ENCODE measurements around the gene TCAP. TPM values are rescaled to one million over a fixed set of nuclear protein-coding genes. Genes with fewer than 3 reads are reported as not detected.

The TCAP gene
- total RNA-seq, 2 experiments from 2014 or later, result 1.3 to 1.8 TPM

DNA sequence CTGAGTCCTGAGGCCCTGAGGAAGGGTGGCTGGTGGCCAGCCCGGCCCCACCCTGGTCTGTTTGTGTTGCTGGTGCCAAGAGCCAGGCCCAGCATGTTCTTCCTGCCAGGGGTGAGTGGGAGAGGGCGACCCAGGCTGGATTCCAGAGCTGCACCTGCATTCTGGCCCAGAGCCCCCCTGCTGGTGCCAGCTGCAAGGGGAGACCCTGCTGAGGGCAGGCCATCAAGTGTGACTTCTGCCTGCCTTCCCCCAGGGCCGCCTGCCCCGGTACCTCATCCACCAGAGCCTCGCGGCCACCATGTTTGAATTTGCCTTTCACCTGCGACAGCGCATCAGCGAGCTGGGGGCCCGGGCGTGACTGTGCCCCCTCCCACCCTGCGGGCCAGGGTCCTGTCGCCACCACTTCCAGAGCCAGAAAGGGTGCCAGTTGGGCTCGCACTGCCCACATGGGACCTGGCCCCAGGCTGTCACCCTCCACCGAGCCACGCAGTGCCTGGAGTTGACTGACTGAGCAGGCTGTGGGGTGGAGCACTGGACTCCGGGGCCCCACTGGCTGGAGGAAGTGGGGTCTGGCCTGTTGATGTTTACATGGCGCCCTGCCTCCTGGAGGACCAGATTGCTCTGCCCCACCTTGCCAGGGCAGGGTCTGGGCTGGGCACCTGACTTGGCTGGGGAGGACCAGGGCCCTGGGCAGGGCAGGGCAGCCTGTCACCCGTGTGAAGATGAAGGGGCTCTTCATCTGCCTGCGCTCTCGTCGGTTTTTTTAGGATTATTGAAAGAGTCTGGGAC is 2.4 kb upstream of the TCAP start:
- no peak overlapping the region for H3K27ac Mint-ChIP-seq

GRCh38 chr17:39663340-39663687 is 1.8 kb upstream of the TCAP start:
- Mint-ChIP-seq H3K4me1 (ENCODE audit: low read depth) (peaks cover 15% of the 10 kb centered on the region), H3K4me3 (no peak overlapping the region), H3K27ac (no peak overlapping the region), H3K9me3 (ENCODE audit: insufficient read depth) (no peaks in the 10 kb centered on the region), H3K36me3 (ENCODE audit: low read depth) (peaks cover 19% of the 10 kb centered on the region), H3K27me3 (ENCODE audit: low read depth) (peaks cover 11% of the 10 kb centered on the region)
- no peak for DNase-seq
- ATAC-seq, result no peak
- ChIA-PET POLR2A (interaction anchor here (0.6 to 1.2 kb wide), 2 partner anchors 30 to 66 kb away, joined by 3 read pairs; no protein-coding TSS in a partner anchor), CTCF (interaction anchor here (1.0 kb wide), 1 partner anchor 10 kb away, joined by 3 read pairs; no protein-coding TSS in a partner anchor)

More for the DNA sequence above, 2.4 kb upstream of the TCAP start:
- H3K4me1 Mint-ChIP-seq (ENCODE audit: low read depth), result peaks cover 21% of the 10 kb centered on the region
- DNase-seq (no peak), ATAC-seq (no peak)
- H3K4me3 Mint-ChIP-seq, result no peak overlapping the region
- no peaks in the 10 kb centered on the region for H3K9me3 Mint-ChIP-seq (ENCODE audit: insufficient read depth)
- H3K27me3 Mint-ChIP-seq (ENCODE audit: low read depth), result peaks cover 11% of the 10 kb centered on the region
- peaks cover 21% of the 10 kb centered on the region for H3K36me3 Mint-ChIP-seq (ENCODE audit: low read depth)
- POLR2A ChIA-PET, result interaction anchor here (1.2 kb wide), 1 partner anchor 67 kb away, joined by 3 read pairs; no protein-coding TSS in a partner anchor
- CTCF ChIA-PET, result interaction anchor here (1.0 kb wide), 1 partner anchor 9 kb away, joined by 3 read pairs; no protein-coding TSS in a partner anchor

- Mint-ChIP-seq H3K9me3 (ENCODE audit: insufficient read depth) (no peaks in the 10 kb centered on the region), H3K4me3 (no peak overlapping the region), H3K27ac (no peak overlapping the region), H3K36me3 (ENCODE audit: low read depth) (peaks cover 17% of the 10 kb centered on the region), H3K4me1 (ENCODE audit: low read depth) (peaks cover 16% of the 10 kb centered on the region), H3K27me3 (ENCODE audit: low read depth) (peaks cover 16% of the 10 kb centered on the region)
- DNase-seq (no peak), ATAC-seq (no peak)
- ChIA-PET POLR2A (interaction anchor here (0.6 to 1.2 kb wide), 2 partner anchors 30 to 66 kb away, joined by 3 read pairs; no protein-coding TSS in a partner anchor), CTCF (no interaction called here)
Measured at GRCh38 chr17:39663688-39664580, 1.2 kb upstream of the TCAP start.

GRCh38 chr17:39665642-39666224 is 584 bp downstream of the TCAP start:
- no peaks in the 10 kb centered on the region for H3K9me3 Mint-ChIP-seq (ENCODE audit: insufficient read depth)
- H3K36me3 Mint-ChIP-seq (ENCODE audit: low read depth), result peaks cover 9% of the 10 kb centered on the region
- no peak for ATAC-seq
- CTCF ChIA-PET, result interaction anchor here (1.2 to 13.7 kb wide), 3 partner anchors 12 to 43 kb away, joined by 5 to 195 read pairs (median 14); no protein-coding TSS in a partner anchor
- H3K27ac Mint-ChIP-seq, result no peak overlapping the region
- POLR2A ChIA-PET, result interaction anchor here (1.0 to 1.9 kb wide), 2 partner anchors 9 to 23 kb away, joined by 3 to 7 read pairs; partner anchors contain the start of gene PGAP3
- H3K27me3 Mint-ChIP-seq (ENCODE audit: low read depth), result peaks cover 25% of the 10 kb centered on the region
- peaks cover 7% of the 10 kb centered on the region for H3K4me1 Mint-ChIP-seq (ENCODE audit: low read depth)
- H3K4me3 Mint-ChIP-seq, result no peak overlapping the region
- no peak for DNase-seq

GRCh38 chr17:39666231-39666600 is 1.1 kb downstream of the TCAP start:
- H3K9me3 Mint-ChIP-seq (ENCODE audit: insufficient read depth), result no peaks in the 10 kb centered on the region
- ChIA-PET POLR2A (interaction anchor here (1.0 to 1.9 kb wide), 3 partner anchors 8 to 22 kb away, joined by 3 to 7 read pairs (median 5); partner anchors contain the start of gene PGAP3), CTCF (interaction anchor here (1.2 to 13.7 kb wide), 4 partner anchors 13 to 64 kb away, joined by 5 to 195 read pairs (median 10); partner anchors contain the start of gene MIEN1)
- peaks cover 7% of the 10 kb centered on the region for H3K36me3 Mint-ChIP-seq (ENCODE audit: low read depth)
- no peak for ATAC-seq
- no peak overlapping the region for H3K27ac Mint-ChIP-seq
- H3K4me3 Mint-ChIP-seq, result no peak overlapping the region
- no peak for DNase-seq
- H3K27me3 Mint-ChIP-seq (ENCODE audit: low read depth), result peaks cover 26% of the 10 kb centered on the region
- peaks cover 7% of the 10 kb centered on the region for H3K4me1 Mint-ChIP-seq (ENCODE audit: low read depth)

DNA sequence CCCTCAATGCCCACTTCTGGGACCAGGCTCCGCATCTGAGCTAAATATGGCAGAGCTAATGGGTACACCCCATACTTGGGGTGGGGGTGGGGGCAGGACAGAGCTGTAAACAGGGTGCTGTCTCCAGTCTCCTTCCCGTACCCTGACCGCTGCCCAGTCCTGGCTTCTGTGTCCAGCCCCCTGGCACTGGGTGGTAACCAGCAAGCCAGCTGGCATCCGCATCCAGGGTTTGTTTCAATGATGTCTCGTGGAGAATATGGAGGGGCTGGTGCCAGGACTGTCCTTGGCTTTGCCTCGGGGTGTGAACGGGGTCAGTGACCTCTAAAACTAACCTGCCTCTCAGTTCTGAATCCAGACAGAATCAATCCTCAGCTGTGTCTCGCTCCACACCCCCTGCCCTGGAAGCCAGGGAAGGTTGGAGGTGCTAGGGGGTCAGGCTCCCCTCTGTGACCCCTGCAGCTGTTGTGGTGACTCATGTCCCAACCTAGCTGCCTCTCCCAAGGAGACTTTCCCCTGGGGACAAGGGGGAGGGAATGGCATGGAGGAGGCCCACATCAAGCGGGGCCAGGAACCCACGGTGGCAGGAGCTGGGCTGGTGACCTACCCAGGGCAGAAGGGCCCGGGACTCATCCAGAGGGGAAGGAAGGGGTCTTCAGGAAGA is 1.6 kb downstream of the TCAP start:
- Mint-ChIP-seq H3K4me1 (ENCODE audit: low read depth) (peaks cover 7% of the 10 kb centered on the region), H3K27ac (no peak overlapping the region), H3K27me3 (ENCODE audit: low read depth) (peaks cover 26% of the 10 kb centered on the region), H3K9me3 (ENCODE audit: insufficient read depth) (no peaks in the 10 kb centered on the region), H3K36me3 (ENCODE audit: low read depth) (peaks cover 3% of the 10 kb centered on the region), H3K4me3 (no peak overlapping the region)
- POLR2A ChIA-PET, result interaction anchor here (1.0 to 1.9 kb wide), 5 partner anchors 8 to 43 kb away, joined by 3 to 7 read pairs (median 5); partner anchors contain the start of gene PGAP3
- DNase-seq (no peak), ATAC-seq (no peak)
- CTCF ChIA-PET, result interaction anchor here (1.2 to 13.7 kb wide), 4 partner anchors 12 to 63 kb away, joined by 5 to 195 read pairs (median 10); partner anchors contain the start of gene MIEN1

DNA sequence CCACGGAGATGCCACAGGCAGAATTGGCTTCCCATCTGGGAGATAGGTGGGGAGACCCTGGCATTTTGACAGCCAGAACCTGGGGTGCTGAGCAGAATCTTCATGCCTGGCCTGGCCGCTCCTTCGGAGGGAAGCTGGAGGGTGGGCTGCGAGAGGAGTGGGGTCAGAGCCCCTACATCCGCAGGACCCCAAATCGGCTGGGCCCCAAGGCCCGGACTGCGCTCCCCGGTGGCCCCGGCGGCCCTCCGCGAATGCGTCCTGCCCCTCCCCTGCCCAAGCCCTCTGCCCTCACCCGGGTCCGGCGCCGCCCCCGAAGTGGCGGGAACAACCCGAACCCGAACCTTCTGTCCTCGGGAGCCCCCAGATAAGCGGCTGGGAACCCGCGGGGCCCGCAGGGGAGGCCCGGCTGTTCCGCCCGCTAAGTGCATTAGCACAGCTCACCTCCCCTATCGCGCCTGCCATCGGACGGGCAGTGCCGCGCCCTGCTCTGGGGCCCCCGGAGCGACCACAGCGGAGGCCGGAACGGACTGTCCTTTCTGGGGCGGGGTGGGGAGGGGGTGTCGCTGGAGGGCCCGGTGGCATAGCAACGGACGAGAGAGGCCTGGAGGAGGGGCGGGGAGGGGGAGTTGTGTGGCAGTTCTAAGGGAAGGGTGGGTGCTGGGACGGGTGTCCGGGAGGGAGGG is 2.3 kb downstream of the TCAP start:
- Mint-ChIP-seq H3K27ac (no peak overlapping the region), H3K4me3 (no peak overlapping the region), H3K4me1 (ENCODE audit: low read depth) (peaks cover 11% of the 10 kb centered on the region), H3K27me3 (ENCODE audit: low read depth) (peaks cover 29% of the 10 kb centered on the region), H3K36me3 (ENCODE audit: low read depth) (peaks cover 3% of the 10 kb centered on the region), H3K9me3 (ENCODE audit: insufficient read depth) (no peaks in the 10 kb centered on the region)
- ATAC-seq (no peak), DNase-seq (no peak)
- ChIA-PET CTCF (interaction anchor here (1.2 to 13.7 kb wide), 7 partner anchors 12 to 118 kb away, joined by 3 to 195 read pairs (median 5); partner anchors contain the start of gene MIEN1), POLR2A (interaction anchor here (1.0 to 1.9 kb wide), 4 partner anchors 8 to 44 kb away, joined by 4 to 7 read pairs (median 6); partner anchors contain the start of gene PGAP3)

DNA sequence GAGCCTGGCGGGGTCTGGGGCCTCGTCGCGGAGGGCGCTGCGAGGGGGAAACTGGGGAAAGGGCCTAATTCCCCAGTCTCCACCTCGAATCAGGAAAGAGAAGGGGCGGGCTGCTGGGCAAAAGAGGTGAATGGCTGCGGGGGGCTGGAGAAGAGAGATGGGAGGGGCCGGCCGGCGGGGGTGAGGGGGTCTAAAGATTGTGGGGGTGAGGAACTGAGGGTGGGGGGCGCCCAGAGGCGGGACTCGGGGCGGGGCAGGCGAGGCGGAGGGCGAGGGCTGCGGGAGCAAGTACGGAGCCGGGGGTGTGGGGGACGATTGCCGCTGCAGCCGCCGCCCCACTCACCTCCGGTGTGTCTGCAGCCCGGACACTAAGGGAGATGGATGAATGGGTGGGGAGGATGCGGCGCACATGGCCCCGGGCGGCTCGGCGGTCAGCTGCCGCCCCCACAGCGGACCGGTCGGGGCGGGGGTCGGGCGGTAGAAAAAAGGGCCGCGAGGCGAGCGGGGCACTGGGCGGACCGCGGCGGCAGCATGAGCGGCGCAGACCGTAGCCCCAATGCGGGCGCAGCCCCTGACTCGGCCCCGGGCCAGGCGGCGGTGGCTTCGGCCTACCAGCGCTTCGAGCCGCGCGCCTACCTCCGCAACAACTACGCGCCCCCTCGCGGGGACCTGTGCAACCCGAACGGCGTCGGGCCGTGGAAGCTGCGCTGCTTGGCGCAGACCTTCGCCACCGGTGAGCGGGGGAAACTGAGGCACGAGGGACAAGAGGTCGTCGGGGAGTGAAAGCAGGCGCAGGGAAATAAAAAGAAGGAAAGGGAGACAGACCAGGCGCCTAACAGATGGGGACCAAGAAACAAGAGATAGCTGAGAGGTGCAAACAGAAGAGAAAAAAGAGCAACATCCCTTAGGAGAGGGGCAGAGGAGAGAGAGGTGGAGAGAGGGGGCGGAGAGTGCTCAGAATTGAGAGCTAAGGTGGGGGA is 3.1 kb downstream of the TCAP start, which contains the start of gene PNMT:
PNMT (plus strand) TSS at position 509 of the 980 bp plus-strand sequence; CDS start at position 532, 23 bp downstream.
- ChIA-PET POLR2A (interaction anchor here (0.6 to 1.2 kb wide), 3 partner anchors 9 to 132 kb away, joined by 3 to 7 read pairs (median 5); no protein-coding TSS in a partner anchor), CTCF (interaction anchor here (0.5 to 13.7 kb wide), 23 partner anchors 8 to 226 kb away, joined by 3 to 195 read pairs (median 4); partner anchors contain the start of genes ERBB2, MIEN1, PGAP3 and STARD3)
- Mint-ChIP-seq H3K36me3 (ENCODE audit: low read depth) (no peaks in the 10 kb centered on the region), H3K4me1 (ENCODE audit: low read depth) (peaks cover 11% of the 10 kb centered on the region), H3K27ac (no peak within 1 kb of the TSS), H3K9me3 (ENCODE audit: insufficient read depth) (no peaks in the 10 kb centered on the region), H3K27me3 (ENCODE audit: low read depth) (peaks cover 29% of the 10 kb centered on the region), H3K4me3 (peak within 1 kb of the TSS; percentile 26)
- peak; percentile 83 for ATAC-seq
- peak; percentile 78 for DNase-seq

Data from activated CD8-positive, alpha-beta T cell treated with anti-CD3 and anti-CD28 coated beads, Interleukin-2, amount 10 ng/mL, durations not matched to agents 7 days and 5 days (primary cell).